NB4 (cell line): ENCODE results near the gene FTH1.

Experiments used
- DNase-seq: peaks from one replicate; pipeline ENCODE4 v3.0.0; 2010; ENCODE audit warnings: low read depth
- H3K4me3 ChIP-seq: one replicate; pipeline ENCODE4 v1.5.1; 2011; ENCODE audit warnings: mild to moderate bottlenecking, low read depth, low read length, moderate library complexity
- CTCF ChIP-seq: IDR thresholded peaks from one replicate; pipeline ENCODE4 v1.5.1; 2012; ENCODE audit warnings: low read depth, low read length
- MAX ChIP-seq: IDR thresholded peaks from 2 replicates; pipeline ENCODE4 v1.6.1; 2011; ENCODE audit warnings: low read depth, low read length
- MYC ChIP-seq: IDR thresholded peaks from 2 replicates; pipeline ENCODE4 v1.6.1; 2011; ENCODE audit warnings: low read depth, low read length
- POLR2A ChIP-seq: IDR thresholded peaks from 2 replicates; pipeline ENCODE4 v1.6.1; 2011; ENCODE audit warnings: mild to moderate bottlenecking; ENCODE audit not compliant: insufficient read length; ENCODE audit errors: extremely low read depth

Gene FTH1

GRCh38 chr11:61959678-61960077 lies 7.8 kb downstream of the FTH1 start:
- H3K4me3 ChIP-seq = no peak overlapping the region
- TF ChIP-seq MYC (no peak), POLR2A (no peak), MAX (no peak), CTCF (no peak)
- no peak for DNase-seq

GRCh38 chr11:61959114-61959513 lies 8.3 kb downstream of the FTH1 start:
- DNase-seq = no peak
- no peak for TF ChIP-seq MYC
- no peak for TF ChIP-seq MAX
- no peak for TF ChIP-seq POLR2A
- no peak for TF ChIP-seq CTCF
- no peak overlapping the region for H3K4me3 ChIP-seq

GRCh38 chr11:61958590-61958989 lies 8.8 kb downstream of the FTH1 start:
- no peak for TF ChIP-seq CTCF
- no peak for TF ChIP-seq POLR2A
- TF ChIP-seq MYC = no peak
- no peak for TF ChIP-seq MAX
- H3K4me3 ChIP-seq = no peak overlapping the region
- DNase-seq = no peak

GRCh38 chr11:61957021-61957770 lies 10.2 kb downstream of the FTH1 start:
- H3K4me3 ChIP-seq = no peak overlapping the region
- no peak for DNase-seq
- TF ChIP-seq CTCF (no peak), POLR2A (no peak), MYC (no peak), MAX (no peak)

- TF ChIP-seq MAX (no peak), CTCF (no peak), POLR2A (no peak), MYC (no peak)
- DNase-seq = no peak
These were observed 11.0 kb downstream of the FTH1 start for GRCh38 chr11:61956191-61957020.

More at GRCh38 chr11:61956191-61957020, 11.0 kb downstream of the FTH1 start:
- no peak overlapping the region for H3K4me3 ChIP-seq
